Measurements from ENCODE around the gene ACOT7.

- TF ChIP-seq CTCF (IDR thresholded peaks at IDR 0.05), result no peak
- no peak for TF ChIP-seq EP300 (IDR thresholded peaks at IDR 0.05)
Observed at GRCh38 chr1:6421266-6421665, 27.7 kb upstream of the ACOT7 start.
